GM13977 (cell line): ENCODE data around the gene SCAF8.
A peak's percentile ranks its signal among the peaks of the same experiment; 100 is the strongest.

ENCODE experiments used
- DNase-seq: peaks from one replicate; pipeline ENCODE4 v3.0.0; 2012; ENCODE audit warnings: low spot score
- in situ Hi-C: fragments of 300-500 bp; cut with MboI; formaldehyde crosslinking; loops from one replicate; pipeline ENCODE4 v1.12.0; 2022; ENCODE audit warnings: low sequenced_read_pairs, low pct_unique_long_range_greater_than_20kb, mixed read lengths, inconsistent platforms; ENCODE audit not compliant: unreplicated experiment
- TF ChIP-seq, protein P1 (sequence below): IDR thresholded peaks from 2 replicates; pipeline ENCODE4 v1.5.1; 2012; ENCODE audit warnings: mild to moderate bottlenecking, control low read depth; ENCODE audit not compliant: insufficient read depth; ENCODE audit errors: extremely low read depth, missing control alignments

Gene SCAF8, protein sequence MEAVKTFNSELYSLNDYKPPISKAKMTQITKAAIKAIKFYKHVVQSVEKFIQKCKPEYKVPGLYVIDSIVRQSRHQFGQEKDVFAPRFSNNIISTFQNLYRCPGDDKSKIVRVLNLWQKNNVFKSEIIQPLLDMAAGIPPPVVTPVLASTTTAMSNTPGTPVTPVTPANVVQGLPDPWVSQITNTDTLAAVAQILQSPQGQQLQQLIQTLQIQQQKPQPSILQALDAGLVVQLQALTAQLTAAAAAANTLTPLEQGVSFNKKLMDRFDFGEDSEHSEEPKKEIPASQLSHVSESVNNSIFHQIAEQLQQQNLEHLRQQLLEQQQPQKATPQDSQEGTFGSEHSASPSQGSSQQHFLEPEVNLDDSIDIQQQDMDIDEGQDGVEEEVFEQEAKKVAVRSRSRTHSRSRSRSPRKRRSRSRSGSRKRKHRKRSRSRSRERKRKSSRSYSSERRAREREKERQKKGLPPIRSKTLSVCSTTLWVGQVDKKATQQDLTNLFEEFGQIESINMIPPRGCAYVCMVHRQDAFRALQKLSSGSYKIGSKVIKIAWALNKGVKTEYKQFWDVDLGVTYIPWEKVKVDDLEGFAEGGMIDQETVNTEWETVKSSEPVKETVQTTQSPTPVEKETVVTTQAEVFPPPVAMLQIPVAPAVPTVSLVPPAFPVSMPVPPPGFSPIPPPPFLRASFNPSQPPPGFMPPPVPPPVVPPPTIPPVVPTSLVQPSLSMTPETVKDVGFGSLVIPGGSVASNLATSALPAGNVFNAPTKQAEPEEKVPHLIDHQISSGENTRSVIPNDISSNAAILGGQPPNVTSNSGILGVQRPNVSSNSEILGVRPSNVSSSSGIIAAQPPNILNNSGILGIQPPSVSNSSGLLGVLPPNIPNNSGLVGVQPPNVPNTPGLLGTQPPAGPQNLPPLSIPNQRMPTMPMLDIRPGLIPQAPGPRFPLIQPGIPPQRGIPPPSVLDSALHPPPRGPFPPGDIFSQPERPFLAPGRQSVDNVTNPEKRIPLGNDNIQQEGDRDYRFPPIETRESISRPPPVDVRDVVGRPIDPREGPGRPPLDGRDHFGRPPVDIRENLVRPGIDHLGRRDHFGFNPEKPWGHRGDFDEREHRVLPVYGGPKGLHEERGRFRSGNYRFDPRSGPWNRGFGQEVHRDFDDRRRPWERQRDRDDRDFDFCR (N-terminal part only)

DNA sequence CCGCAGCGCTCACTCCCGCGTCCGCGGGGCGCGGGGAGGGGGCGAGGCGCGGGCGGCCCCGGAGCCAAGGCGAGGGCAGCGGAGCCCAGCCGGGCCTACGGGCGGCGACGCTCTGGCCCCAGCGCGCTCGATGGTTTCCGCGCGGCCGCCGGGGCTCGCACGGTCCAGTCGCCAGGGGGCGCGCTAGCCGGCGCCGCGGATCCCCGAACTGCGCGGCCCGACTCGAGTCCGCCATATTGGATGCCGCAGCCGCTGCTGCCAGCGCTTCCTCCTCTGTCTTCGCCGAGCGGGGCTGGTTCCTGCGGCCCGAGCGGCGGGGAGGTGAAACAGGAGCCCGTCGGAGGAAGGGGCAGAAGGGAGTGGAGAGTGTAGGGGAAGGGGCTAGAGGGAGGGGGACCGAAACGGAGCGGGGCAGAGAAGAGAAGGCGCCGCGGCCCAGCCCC, at the start of gene SCAF8:
SCAF8 (plus strand) TSS at position 234 of the 443 bp plus-strand sequence. CDS start 485 bp downstream, outside the sequence.
- peak; percentile 92 for DNase-seq

DNA sequence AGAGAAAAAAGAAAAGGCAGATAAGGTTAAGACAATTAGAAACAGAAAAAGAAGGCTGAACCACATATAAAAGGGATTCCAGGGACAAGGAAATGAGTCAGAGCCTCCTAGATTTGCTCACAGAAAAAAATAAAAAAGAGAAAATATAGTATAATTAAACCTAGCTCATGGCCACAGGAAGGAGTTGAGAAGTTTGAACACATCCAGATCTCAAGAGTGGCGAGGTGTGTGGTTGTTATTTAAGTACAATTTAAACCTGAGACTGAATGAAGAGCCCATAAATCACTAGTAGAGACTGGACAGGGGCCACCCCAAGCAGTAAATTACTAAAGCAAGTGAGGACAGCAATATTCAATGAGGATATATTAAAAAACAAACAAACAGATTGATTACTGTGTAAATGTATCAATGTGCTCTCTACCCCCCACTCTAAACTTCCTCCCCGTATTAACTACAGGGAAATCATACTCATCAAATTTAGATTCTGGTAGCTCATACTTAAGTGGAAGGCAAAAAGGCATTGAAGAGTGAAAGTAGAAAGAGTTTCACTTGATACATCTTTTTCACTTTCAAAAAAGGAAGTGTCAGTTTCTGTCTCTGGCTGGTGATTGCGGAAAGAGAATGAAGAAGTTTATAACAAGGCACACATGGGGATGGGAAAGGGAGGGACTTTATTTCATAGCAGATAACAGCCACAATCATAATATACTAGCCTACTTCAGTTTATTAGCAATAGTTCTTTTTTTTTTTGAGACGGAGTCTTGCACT, 49.3 kb upstream of the SCAF8 start:
- DNase-seq = peak; percentile 68
- TF ChIP-seq, protein P1, sequence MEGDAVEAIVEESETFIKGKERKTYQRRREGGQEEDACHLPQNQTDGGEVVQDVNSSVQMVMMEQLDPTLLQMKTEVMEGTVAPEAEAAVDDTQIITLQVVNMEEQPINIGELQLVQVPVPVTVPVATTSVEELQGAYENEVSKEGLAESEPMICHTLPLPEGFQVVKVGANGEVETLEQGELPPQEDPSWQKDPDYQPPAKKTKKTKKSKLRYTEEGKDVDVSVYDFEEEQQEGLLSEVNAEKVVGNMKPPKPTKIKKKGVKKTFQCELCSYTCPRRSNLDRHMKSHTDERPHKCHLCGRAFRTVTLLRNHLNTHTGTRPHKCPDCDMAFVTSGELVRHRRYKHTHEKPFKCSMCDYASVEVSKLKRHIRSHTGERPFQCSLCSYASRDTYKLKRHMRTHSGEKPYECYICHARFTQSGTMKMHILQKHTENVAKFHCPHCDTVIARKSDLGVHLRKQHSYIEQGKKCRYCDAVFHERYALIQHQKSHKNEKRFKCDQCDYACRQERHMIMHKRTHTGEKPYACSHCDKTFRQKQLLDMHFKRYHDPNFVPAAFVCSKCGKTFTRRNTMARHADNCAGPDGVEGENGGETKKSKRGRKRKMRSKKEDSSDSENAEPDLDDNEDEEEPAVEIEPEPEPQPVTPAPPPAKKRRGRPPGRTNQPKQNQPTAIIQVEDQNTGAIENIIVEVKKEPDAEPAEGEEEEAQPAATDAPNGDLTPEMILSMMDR = no peak
- in situ Hi-C loops = loop anchor here (25.0 kb wide), 1 partner anchor 578 kb away; the partner anchor contains the start of gene CLDN20

More for the DNA sequence above, at the start of gene SCAF8:
- in situ Hi-C loops = no loop called here
- TF ChIP-seq, protein P1 = peak; percentile 95

DNA sequence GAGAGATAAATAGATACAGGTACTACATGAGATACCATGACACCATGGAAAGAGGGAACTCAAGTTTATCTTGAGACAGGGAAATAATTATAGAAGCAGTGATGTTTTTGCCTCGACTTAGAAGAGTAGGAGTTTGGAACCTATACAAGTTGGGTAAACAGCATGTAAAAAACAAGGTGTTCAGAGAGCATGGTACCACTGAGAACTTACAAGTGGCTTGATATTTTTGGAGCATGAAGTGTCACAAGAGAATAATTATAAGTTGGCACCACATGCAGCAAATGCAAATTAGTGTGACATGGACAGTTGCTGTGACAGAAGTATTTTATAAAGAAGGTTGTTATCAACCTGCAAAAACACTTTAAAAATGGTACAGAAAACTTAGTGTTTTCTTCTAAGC, 47.1 kb upstream of the SCAF8 start:
- TF ChIP-seq, protein P1 = no peak
- DNase-seq = no peak
- in situ Hi-C loops = loop anchor here (25.0 kb wide), 1 partner anchor 576 kb away; the partner anchor contains the start of gene CLDN20

DNA sequence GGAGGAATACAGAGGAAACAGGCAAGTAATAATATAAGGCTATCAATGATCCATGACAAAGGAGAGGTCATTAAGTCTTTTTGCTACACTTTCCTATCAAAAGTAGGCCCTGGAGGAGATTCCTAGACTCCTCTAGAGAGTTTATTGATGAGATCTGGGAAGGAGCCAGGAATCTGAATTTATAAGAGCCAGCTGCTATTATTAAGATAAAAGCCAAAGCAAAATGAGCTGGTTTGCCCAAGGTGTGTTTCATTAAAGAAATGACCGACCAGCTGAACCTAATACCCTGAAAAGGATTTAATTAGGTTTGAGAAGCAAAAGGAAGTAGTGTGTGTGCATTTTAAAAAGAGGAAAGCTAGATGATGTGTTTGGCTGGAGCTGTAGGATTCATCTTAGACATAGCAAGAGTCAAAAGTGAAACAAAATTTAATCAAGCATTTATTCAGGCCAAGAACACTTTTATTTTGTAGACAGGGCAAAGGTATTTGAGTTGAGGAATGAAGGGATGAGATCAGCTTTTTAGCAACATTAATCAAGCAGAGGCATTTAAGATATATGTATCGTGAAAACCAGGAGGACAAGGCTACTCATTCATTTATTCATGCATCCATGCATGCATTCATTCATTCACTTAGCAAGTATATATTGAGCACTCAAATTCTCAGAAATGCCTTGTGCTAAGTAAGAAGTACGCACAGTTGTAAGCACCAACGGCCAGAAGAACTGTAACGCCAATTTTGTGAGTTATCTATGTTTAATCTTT, 43.5 kb upstream of the SCAF8 start:
- TF ChIP-seq, protein P1 = no peak
- DNase-seq = no peak
- in situ Hi-C loops = loop anchor here (25.0 kb wide), 1 partner anchor 573 kb away; the partner anchor contains the start of gene CLDN20

DNA sequence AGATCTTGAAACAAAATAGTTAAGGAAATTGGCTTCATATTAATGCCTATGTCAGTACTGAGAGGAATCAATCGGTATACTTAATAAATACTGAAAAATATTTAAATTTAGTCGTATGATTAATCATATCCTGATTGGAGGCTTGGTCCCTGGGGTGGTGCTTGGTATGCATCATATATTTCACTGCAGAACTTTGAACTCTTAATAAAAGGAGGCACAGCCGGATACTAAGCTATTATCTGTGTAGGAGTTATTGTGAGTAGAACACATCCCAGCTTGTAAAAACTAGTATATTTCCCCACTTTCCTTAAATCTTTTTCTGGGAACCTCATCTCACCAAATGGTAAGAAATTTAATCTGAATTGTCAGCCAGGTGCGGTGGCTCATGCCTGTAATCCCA, 42.4 kb upstream of the SCAF8 start:
- in situ Hi-C loops = loop anchor here (25.0 kb wide), 1 partner anchor 571 kb away; the partner anchor contains the start of gene CLDN20
- DNase-seq = no peak
- TF ChIP-seq, protein P1 = no peak
